ENCODE data around the gene YWHAQ. TPM values are rescaled to one million over a fixed set of nuclear protein-coding genes. Genes with fewer than 3 reads are reported as not detected.

The YWHAQ gene
- total and polyA plus RNA-seq, 7 donors = 179 to 273 (median 216) TPM

DNA sequence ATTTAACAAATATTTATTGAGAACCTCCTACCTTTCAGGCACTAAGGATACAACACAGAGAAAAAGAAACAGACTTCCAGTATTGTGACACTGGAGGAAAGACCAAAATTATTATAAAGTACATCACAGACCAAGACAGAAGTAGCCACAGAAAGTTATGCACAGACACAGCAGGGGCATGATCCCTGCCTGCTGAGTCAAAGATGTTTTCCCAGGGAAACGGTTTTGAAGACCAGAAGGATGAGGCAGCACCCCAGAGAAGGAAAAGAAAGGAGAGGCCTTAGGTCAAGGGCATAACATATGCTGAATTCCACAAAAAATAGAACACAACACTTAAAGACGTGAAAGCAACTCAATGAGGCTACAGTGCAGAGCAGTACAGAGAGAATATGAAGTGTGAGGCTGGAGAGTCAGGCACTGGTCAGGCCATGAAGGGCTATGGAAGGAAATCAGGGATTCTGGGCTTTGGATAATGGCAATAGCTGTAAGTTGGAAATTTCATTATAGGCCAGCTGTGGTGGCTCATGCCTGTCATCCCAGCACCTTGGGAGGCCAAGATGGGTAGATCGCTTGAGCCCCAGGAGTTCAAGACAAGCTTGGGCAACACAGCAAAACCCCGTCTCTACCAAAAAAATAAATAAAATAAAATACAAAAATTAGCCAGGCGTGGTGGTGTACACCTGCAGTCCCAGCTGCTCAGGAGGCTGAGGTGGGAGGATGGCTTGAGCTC, 83.4 kb downstream of the YWHAQ start:
- 83 to 91% methylated on average over 5 of the region's 5 CpGs for WGBS, 2 donors
- Histone ChIP-seq H3K4me1 (peaks cover 0 to 36% (median 26%) of the 10 kb centered on the region in 4 donors), H3K27ac (no peak overlapping the region), H3K36me3 (no peaks in the 10 kb centered on the region), H3K4me3 (no peak overlapping the region), H3K27me3 (no peaks in the 10 kb centered on the region), H3K9me3 (no peaks in the 10 kb centered on the region)
- TF ChIP-seq POLR2A (IDR thresholded peaks at IDR 0.05) = no peak
- no peak for TF ChIP-seq POLR2AphosphoS5 (IDR thresholded peaks at IDR 0.05)
- TF ChIP-seq EP300 (IDR thresholded peaks at IDR 0.05) = no peak
- TF ChIP-seq, protein P1, sequence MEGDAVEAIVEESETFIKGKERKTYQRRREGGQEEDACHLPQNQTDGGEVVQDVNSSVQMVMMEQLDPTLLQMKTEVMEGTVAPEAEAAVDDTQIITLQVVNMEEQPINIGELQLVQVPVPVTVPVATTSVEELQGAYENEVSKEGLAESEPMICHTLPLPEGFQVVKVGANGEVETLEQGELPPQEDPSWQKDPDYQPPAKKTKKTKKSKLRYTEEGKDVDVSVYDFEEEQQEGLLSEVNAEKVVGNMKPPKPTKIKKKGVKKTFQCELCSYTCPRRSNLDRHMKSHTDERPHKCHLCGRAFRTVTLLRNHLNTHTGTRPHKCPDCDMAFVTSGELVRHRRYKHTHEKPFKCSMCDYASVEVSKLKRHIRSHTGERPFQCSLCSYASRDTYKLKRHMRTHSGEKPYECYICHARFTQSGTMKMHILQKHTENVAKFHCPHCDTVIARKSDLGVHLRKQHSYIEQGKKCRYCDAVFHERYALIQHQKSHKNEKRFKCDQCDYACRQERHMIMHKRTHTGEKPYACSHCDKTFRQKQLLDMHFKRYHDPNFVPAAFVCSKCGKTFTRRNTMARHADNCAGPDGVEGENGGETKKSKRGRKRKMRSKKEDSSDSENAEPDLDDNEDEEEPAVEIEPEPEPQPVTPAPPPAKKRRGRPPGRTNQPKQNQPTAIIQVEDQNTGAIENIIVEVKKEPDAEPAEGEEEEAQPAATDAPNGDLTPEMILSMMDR (IDR thresholded peaks at IDR 0.05) = no peak
- no peak for DNase-seq
- intact Hi-C loops (cut with DNase I) = no loop called here

DNA sequence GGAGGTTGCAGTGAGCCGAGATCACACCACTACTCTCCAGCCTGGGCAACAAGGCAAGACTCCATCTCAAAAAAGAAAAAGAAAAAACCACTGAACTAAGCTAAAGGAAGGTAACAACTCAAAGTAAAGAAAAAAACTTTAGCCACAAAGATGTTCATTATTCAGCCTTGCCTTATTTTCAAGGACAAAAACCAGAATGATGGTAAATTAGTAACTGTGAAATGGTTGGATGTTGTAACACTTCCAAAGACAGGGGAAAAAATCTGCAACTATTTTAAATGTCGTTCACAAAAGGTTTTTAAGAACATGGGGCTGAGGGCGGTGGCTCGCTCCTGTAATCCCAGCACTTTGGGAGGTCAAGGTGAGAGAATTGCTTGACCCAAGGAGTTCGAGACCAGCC, 85.3 kb downstream of the YWHAQ start:
- no peak overlapping the region for H3K4me3 ChIP-seq
- no peaks in the 10 kb centered on the region for H3K27me3 ChIP-seq
- WGBS, 2 donors = 77 to 90% methylated on average over 5 of the region's 5 CpGs
- H3K9me3 ChIP-seq = no peaks in the 10 kb centered on the region
- DNase-seq = no peak
- intact Hi-C loops (cut with DNase I) = no loop called here
- peaks cover 0 to 8% (median 0%) of the 10 kb centered on the region in 4 donors for H3K36me3 ChIP-seq
- peaks cover 0 to 20% (median 12%) of the 10 kb centered on the region in 4 donors for H3K4me1 ChIP-seq
- no peak overlapping the region for H3K27ac ChIP-seq
- TF ChIP-seq POLR2AphosphoS5 (IDR thresholded peaks at IDR 0.05) = no peak
- no peak for TF ChIP-seq EP300 (IDR thresholded peaks at IDR 0.05)
- TF ChIP-seq, protein P1 (IDR thresholded peaks at IDR 0.05) = no peak
- TF ChIP-seq POLR2A (IDR thresholded peaks at IDR 0.05) = no peak

DNA sequence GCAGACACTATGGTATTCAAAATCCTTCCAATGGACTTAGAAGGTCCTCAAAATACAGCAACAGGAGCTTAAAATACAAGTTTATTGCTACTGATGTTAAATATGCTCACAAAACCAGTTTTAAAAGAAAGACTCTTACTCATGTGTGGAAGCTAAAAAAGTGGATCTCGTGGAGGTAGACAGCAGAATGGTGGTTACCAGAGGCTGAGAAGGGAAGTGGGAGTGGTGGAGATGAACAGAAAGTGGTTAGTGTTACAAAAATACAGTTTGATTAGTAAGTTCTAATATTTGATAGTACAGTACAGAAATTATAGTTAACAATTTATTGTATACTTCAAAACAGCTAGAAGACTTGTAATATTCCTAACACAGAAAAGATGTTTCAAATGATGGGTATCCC, 87.2 kb downstream of the YWHAQ start:
- H3K9me3 ChIP-seq = no peaks in the 10 kb centered on the region
- 21 to 41% methylated on average over 1 of the region's 1 CpG for WGBS, 2 donors
- peaks cover 0 to 15% (median 3%) of the 10 kb centered on the region in 4 donors for H3K4me1 ChIP-seq
- H3K27ac ChIP-seq = no peak overlapping the region
- TF ChIP-seq, protein P1 (IDR thresholded peaks at IDR 0.05) = no peak
- TF ChIP-seq POLR2AphosphoS5 (IDR thresholded peaks at IDR 0.05) = no peak
- TF ChIP-seq EP300 (IDR thresholded peaks at IDR 0.05) = no peak
- no peak for TF ChIP-seq POLR2A (IDR thresholded peaks at IDR 0.05)
- peaks cover 0 to 8% (median 0%) of the 10 kb centered on the region in 4 donors for H3K36me3 ChIP-seq
- H3K4me3 ChIP-seq = no peak overlapping the region
- intact Hi-C loops (cut with DNase I) = no loop called here
- H3K27me3 ChIP-seq = no peaks in the 10 kb centered on the region
- DNase-seq = no peak

DNA sequence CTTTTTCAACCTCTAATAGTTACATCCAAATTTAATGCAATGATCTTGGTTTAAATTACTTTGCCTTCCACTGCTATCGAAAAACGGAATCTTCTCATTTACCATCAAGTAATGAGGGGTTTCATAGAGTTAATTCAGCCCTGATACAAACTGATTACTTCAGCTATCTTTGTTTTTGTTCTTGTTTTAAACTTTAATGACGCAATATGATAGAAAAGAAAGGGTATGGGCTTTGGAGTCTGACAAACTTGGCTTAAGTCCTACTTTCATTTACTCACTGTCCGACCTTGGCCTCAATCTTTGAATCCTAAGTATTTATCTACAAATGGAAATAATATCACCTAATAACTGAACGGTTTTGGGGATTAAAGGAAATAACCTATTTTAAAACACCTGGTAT, 91.3 kb downstream of the YWHAQ start:
- Histone ChIP-seq H3K4me1 (peaks cover 0 to 3% (median 0%) of the 10 kb centered on the region in 4 donors), H3K27ac (peak overlapping the region in 2 of 4 donors; percentile 53 to 58), H3K27me3 (no peaks in the 10 kb centered on the region), H3K36me3 (peaks cover 0 to 8% (median 3%) of the 10 kb centered on the region in 4 donors), H3K9me3 (no peaks in the 10 kb centered on the region), H3K4me3 (no peak overlapping the region)
- no peak for TF ChIP-seq EP300 (IDR thresholded peaks at IDR 0.05)
- no peak for TF ChIP-seq POLR2AphosphoS5 (IDR thresholded peaks at IDR 0.05)
- TF ChIP-seq POLR2A (IDR thresholded peaks at IDR 0.05) = no peak
- TF ChIP-seq, protein P1 (IDR thresholded peaks at IDR 0.05) = no peak
- no peak for DNase-seq
- intact Hi-C loops (cut with DNase I) = no loop called here
- 74 to 85% methylated on average over 5 of the region's 5 CpGs for WGBS, 2 donors
